HG03354 (cell line): Measurements from ENCODE around the gene A1BG.

ENCODE experiments used
- ATAC-seq: cut with Tn5 transposase; IDR thresholded peaks from one replicate; pipeline ENCODE4 v1.9.1; 2021; ENCODE audit warnings: mild to moderate bottlenecking; ENCODE audit not compliant: unreplicated experiment, poor library complexity, severe bottlenecking

A1BG gene

DNA sequence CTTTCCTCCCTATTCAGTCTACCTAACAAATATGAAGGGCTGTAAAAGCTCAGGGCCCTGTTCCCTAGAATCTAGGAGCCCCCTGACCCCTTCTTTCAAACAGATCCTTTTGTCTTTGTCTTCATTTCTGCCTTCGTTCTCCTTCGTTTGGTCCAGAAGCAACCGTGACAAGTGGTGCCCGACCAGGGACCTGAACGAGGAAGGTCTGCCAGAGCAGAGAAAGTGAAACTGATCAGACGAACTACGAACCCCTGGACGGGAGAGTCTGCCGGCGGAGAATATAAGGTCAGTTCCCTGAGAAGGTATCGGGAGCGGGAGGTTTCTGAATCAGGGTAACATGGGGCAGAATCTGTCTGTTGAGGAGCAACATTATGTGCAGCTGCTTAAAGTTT is 47.4 kb downstream of the A1BG start:
- ATAC-seq: no peak

DNA sequence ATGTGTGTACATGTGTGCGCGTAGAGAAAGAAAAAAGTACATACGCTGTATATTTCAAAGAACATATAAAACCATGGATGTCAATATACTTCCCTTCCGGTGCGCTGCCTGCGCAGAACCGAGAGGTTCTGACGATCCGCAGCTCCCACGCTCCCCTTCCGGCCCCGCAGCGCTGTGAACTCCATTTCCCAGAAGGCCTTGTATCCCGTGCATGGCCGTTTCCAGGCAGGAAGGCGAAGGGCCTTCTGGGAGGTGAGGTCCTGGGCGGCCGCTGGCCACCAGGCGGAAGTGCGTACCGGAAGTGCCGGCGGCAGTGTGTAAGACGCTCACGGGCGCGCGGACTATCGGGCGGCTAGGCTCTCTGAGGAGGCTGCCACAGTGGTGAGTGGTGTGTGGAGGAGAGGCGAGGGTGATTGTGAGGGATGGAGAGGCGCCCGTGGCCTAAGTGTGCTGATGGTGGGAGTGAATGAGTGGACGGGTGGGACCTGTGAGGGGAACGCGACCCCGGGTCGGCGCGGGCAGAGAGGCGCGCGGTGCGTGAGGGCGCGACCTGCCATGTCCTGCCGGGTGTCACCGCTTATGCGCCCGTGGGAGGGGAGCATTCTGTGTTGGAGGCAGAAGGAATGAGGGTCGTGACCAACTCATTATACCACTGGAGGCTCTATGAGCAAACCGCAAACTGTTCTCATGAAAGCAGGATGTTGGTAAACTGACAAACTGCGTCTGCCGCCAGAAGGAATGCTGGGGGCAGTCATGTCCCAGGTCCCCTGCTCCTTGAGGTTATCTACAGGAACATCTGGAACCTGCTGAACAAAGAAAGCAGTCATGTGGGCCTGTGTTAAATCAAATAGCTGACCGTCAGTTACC is 48.0 kb downstream of the A1BG start, which contains the start of gene ERVK3-1:
Gene ERVK3-1, plus strand, starts transcription at position 313 of the 867 bp plus-strand sequence. CDS start 6,792 bp downstream, outside the sequence.
- peak; percentile 97 for ATAC-seq

DNA sequence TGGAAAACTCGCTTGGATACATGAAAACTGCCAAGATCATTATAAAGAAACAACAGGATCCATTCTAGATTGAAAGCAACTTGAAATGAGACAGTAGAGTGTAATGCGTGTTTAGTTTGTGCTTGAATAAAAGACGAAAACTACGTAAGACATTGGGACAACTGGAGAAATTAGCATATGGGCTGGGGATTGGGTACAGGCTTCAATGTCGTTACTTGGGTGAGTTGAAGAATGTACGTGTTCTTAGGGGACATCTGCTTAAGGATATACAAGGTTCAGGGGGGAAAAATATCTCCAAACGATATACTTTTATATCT is 48.6 kb downstream of the A1BG start:
- ATAC-seq: peak; percentile 13

DNA sequence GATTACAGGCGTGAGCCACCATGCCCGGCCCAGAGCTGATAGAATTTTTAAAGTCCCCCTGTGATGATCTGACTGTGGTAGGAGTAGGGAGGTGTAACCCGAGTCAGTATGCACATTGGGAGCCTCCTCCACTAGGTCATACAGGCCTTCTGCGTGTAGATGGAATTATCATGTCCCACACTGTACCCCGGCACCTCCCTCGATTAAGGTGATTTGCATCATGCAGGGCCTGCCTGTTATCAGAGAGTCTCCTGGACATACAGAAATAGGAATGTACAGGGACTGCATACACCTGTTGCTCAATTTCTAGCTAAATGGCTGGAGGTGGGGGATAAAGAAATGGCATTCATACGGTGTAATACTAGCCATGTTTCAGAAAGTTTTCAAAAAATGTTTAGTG is 49.0 kb downstream of the A1BG start:
- ATAC-seq: no peak

DNA sequence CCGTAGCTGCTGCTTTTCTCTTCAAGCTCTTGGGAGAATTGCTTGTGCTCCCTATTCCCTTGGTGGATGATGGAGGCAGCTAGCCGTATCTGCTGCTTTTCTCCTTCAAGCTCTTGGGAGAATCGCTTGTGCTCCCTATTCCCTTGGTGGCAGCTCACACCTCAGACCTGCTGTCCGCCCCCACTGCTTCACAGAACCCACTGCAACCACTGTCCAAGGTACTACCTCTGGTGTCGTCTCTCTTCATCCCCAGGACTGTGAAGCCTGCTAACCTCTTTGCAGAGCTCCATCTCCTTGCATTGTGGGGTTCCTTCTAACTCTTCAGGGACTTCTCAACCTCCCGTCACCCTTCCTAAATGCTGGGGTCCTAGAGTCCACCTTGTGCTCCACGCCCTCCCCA is 52.7 kb downstream of the A1BG start:
- no peak for ATAC-seq

DNA sequence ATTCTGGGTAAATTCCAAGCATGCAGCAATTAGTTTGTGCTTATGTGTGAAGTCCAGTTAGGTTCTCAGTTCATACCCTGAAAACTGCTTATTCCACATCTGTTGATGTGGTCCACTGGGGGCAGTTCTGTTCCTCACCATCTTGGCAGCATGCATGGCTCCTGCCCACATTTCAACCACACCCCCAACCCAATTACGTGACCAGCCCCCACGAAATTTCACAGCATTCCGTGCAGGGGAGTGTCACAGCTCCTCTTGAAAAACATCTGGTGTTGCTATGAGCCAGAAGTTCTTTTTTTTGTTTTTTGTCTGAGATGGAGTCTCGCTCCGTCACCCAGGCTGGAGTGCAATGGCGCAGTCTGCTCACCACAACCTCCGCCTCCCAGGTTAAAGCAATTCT is 57.2 kb downstream of the A1BG start:
- no peak for ATAC-seq
